Measurements from ENCODE around the gene KLHL29. TPM values are rescaled to one million over a fixed set of nuclear protein-coding genes. Genes with fewer than 3 reads are reported as not detected.

The KLHL29 gene
- total RNA-seq, 1 donor from 2014 or later, result 16.3 TPM

DNA sequence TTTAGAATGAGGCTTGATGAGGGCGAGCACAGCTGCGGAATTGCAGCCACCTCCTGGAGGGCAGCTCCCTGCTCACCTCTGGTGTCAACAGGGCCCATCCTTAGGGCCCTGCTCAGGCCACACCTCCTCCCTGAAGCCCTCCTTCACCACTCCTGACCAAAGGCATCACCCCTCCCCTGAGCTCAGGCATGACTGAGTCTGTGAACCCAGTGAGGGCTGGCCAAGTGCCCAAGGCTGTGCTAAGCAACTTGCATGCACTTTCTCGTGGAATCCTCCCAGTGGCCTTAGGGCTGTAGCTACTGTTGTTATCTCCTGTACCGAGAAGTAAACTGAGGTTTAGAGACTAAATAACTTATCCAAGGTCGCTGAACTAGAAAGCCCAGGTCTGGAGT is 101.7 kb downstream of the KLHL29 start:
- no peaks in the 10 kb centered on the region for H3K9me3 ChIP-seq
- H3K36me3 ChIP-seq, result no peaks in the 10 kb centered on the region
- intact Hi-C loops (cut with DNase I), result no loop called here
- TF ChIP-seq, protein P1, sequence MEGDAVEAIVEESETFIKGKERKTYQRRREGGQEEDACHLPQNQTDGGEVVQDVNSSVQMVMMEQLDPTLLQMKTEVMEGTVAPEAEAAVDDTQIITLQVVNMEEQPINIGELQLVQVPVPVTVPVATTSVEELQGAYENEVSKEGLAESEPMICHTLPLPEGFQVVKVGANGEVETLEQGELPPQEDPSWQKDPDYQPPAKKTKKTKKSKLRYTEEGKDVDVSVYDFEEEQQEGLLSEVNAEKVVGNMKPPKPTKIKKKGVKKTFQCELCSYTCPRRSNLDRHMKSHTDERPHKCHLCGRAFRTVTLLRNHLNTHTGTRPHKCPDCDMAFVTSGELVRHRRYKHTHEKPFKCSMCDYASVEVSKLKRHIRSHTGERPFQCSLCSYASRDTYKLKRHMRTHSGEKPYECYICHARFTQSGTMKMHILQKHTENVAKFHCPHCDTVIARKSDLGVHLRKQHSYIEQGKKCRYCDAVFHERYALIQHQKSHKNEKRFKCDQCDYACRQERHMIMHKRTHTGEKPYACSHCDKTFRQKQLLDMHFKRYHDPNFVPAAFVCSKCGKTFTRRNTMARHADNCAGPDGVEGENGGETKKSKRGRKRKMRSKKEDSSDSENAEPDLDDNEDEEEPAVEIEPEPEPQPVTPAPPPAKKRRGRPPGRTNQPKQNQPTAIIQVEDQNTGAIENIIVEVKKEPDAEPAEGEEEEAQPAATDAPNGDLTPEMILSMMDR (IDR thresholded peaks at IDR 0.05), result no peak
- H3K4me3 ChIP-seq, result no peak overlapping the region
- no peaks in the 10 kb centered on the region for H3K27me3 ChIP-seq
- no peaks in the 10 kb centered on the region for H3K4me1 ChIP-seq
- no peak for DNase-seq (ENCODE audit: low spot score in 2 of 2)
- H3K27ac ChIP-seq, result no peak overlapping the region

DNA sequence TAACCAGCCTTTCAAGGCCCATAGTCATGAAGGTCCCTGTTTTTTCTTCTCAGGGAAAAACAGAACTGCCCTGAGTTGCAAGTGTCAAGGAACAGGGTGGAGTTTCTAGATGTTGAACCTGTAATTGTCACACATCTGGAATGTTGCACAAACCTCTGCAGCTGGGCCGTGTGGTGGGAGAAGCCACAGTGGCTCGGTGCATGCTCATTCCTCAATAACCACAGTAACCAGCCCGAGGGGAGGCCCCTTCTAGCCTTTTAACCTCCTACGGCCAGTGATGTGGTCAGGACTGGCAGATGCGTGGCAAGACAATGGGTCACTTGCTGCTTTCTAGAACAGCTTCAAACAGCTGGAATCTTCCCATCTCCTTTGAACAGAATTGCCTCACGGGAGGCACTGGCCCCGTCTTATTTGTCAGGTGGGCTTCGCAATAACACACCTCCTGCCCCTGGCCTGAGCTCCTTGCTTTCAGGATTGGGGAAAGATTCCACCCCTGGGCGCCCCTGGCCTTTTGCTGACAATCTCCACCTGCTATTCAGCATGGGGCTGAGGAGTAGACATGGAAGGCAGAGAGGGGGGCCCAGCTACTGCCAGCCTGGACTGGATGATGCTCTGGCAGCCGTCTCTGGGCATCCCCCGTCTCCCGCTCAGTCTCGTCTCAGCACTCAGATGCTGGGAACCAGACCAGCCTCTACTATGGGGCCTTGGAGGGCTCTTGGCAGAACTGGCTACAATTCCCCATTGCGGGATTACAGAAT is 102.9 kb downstream of the KLHL29 start:
- no peaks in the 10 kb centered on the region for H3K9me3 ChIP-seq
- H3K27me3 ChIP-seq, result no peaks in the 10 kb centered on the region
- no peak for DNase-seq (ENCODE audit: low spot score in 2 of 2)
- TF ChIP-seq, protein P1 (IDR thresholded peaks at IDR 0.05), result no peak
- H3K27ac ChIP-seq, result no peak overlapping the region
- H3K4me1 ChIP-seq, result no peaks in the 10 kb centered on the region
- H3K36me3 ChIP-seq, result no peaks in the 10 kb centered on the region
- H3K4me3 ChIP-seq, result no peak overlapping the region
- intact Hi-C loops (cut with DNase I), result no loop called here

DNA sequence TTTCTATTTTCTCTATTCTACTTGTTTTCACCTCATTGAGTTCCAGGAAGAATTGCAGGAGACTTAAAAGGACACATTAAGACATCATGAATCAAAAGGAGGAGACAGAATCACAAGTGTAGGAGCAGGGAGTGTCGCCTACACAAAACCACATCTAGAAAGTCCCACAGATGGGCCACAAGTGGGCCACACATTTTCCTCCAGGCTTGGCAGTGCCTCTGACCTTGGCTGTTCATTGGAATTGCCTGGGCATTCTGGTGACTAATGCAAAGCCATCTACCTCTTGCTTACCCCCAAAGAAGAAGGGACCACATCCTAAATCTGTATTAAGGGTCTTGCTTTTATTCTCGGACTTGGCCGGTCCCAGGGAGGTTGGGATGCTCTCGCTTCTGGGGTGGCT is 103.6 kb downstream of the KLHL29 start:
- Histone ChIP-seq H3K36me3 (no peaks in the 10 kb centered on the region), H3K4me3 (no peak overlapping the region), H3K27ac (no peak overlapping the region), H3K27me3 (no peaks in the 10 kb centered on the region), H3K9me3 (no peaks in the 10 kb centered on the region), H3K4me1 (no peaks in the 10 kb centered on the region)
- TF ChIP-seq, protein P1 (IDR thresholded peaks at IDR 0.05), result no peak
- intact Hi-C loops (cut with DNase I), result no loop called here
- no peak for DNase-seq (ENCODE audit: low spot score in 2 of 2)

DNA sequence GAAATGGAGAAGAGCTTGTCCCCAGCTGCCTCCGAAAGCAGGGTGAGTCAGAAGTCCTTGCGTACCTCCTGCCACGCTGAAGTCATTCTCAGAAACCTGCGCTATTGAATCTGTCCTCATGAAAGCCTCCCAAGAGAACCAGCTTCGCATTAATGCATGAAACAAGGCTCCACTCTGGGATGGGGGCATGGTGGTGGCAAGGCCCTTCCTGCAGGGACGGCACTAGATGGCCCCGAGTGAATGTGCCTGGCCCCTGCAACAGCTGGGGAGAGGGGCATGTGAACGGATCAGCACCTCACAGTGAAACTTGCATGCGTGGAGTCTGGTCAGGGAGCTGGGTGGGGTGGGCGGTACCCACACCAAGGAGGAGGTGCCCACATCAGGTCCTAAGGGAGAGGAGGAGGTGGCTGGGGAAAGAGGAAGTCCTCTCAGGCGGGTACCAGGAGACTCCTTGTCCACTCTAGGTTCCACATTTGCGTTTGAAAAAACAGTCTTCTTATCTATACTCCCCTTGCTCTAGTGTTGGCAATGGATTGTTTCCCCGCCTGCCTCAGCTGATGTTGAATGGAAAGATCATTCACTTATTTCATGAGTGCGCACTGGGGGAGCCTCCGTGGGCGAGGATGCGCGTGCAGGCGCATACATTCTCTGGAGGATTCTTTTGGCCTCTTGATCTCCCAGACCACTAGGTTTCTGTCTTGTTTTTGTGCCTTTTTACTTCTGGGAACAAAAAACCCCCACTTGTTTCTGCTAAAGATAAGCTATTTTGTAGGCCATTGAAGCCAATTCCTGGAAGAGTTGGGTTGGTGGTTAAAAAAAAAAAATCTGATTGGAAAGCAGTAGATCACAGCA is 104.7 kb downstream of the KLHL29 start:
- TF ChIP-seq, protein P1 (IDR thresholded peaks at IDR 0.05), result no peak
- H3K27me3 ChIP-seq, result no peaks in the 10 kb centered on the region
- H3K4me1 ChIP-seq, result no peaks in the 10 kb centered on the region
- intact Hi-C loops (cut with DNase I), result no loop called here
- H3K9me3 ChIP-seq, result no peaks in the 10 kb centered on the region
- no peak for DNase-seq (ENCODE audit: low spot score in 2 of 2)
- H3K27ac ChIP-seq, result no peak overlapping the region
- H3K4me3 ChIP-seq, result no peak overlapping the region
- H3K36me3 ChIP-seq, result no peaks in the 10 kb centered on the region

DNA sequence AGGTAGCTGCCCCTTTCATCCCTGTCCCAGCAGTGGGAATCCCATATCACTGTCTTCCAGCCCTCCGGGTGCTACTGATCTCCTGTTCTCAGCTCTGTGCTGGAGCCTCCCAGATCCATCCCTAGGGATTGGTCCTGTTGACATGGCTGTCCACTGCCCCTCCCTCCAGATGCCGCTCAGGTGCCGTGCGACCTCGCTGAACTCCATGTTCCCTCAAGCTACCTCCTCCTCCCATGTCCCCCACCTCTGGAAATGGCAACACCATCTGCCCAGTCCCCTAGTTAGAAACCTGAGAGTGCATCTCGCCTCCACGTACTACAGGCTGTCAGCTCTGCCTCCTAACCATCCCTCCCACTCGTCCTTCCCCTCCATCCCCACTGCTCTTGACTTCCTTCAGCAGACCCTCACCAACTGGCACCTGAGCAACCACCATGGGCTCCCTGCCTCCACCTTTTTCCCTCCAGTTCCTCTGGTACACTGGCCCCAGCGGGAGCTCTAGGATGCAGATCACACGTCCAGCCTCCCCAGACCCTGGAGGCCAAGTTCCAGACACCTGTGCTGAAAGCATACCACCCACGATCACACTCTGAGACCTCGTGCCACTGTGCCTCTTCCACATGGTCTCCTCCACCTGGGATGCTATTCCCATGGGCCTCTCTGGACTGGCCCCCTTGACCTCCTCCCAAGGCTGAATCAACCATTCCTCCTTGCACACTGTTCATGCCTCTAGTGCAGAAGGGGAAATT is 106.8 kb downstream of the KLHL29 start:
- intact Hi-C loops (cut with DNase I), result no loop called here
- no peaks in the 10 kb centered on the region for H3K9me3 ChIP-seq
- no peak overlapping the region for H3K27ac ChIP-seq
- H3K4me3 ChIP-seq, result no peak overlapping the region
- H3K27me3 ChIP-seq, result no peaks in the 10 kb centered on the region
- peaks cover 4 to 18% of the 10 kb centered on the region in 2 donors for H3K4me1 ChIP-seq
- DNase-seq (ENCODE audit: low spot score in 2 of 2), result no peak
- TF ChIP-seq, protein P1 (IDR thresholded peaks at IDR 0.05), result no peak
- H3K36me3 ChIP-seq, result no peaks in the 10 kb centered on the region
